Stimulated activated CD8-positive, alpha-beta memory T cell treated with anti-CD3 and anti-CD28 coated beads, Interleukin-4, amount 100 ng/mL, for 4 hours (primary cell): Measurements from ENCODE around the gene ATP5PB.

Experiments used
- DNase-seq, 2 donors: peaks; one replicate each; pipeline ENCODE4 v3.0.0-alpha.2; 2020; ENCODE audit warnings: low read depth in 2 of 2, low spot score in 1 of 2

ATP5PB gene

GRCh38 chr1:111506561-111506960 lies 57.3 kb downstream of the ATP5PB start:
- DNase-seq, result no peak

GRCh38 chr1:111507411-111508201 lies 58.3 kb downstream of the ATP5PB start:
- DNase-seq, result peak; percentile 29 to 54

DNA sequence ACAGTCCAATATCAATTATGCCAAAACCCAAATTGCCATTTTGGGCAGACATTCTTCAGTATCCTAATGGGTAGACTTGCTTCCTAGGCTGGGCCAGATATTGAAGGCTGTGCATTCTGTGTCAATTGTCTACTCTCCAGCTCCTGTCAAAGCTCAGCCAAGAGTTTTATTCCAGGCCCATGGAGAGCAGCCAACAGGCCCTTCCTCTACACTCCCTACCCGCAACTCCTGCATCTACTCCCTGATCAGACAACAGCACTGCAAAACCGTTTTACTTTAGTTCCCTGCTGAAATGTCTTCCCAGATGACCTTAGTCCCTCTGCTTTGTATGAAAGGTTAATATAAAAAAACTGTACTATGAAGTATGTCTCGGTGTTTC lies 60.7 kb downstream of the ATP5PB start:
- DNase-seq, result no peak

GRCh38 chr1:111511370-111511769 lies 62.1 kb downstream of the ATP5PB start:
- DNase-seq, result no peak
